Measurements from ENCODE around the gene SLC35F3.

DNA sequence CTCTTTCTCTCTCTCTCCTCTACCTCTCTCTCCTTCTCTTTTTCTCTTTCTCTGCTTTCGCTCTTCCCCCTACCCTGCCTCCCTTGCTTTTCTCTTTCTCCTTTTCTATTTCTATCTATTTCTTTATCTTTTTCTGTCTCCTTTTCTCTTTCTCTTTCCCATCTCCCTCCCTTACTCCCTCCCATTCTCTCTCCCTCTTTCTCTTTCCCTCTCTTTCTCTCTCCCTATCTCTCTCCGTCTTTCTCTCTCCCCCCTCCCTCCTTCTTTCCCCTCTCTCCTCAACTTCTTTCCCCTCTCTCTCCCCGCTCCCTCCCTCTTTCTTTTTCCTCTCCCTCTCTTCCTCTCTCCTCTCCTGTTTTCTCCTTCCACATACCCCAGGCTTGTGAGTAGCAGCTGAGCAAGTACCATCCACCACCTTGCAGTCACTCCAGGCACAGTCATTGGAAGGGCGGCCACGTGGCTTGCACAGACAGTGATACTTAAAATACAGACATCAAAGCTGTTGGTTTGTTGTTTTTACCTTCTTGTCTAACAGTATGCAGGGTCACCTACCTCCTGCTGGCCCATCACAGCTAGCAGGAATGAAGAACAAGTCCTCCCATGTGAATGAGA lies 259.7 kb downstream of the SLC35F3 start:
- TF ChIP-seq, protein P1, sequence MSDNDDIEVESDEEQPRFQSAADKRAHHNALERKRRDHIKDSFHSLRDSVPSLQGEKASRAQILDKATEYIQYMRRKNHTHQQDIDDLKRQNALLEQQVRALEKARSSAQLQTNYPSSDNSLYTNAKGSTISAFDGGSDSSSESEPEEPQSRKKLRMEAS (IDR thresholded peaks at IDR 0.05): no peak
- TF ChIP-seq, protein P2, sequence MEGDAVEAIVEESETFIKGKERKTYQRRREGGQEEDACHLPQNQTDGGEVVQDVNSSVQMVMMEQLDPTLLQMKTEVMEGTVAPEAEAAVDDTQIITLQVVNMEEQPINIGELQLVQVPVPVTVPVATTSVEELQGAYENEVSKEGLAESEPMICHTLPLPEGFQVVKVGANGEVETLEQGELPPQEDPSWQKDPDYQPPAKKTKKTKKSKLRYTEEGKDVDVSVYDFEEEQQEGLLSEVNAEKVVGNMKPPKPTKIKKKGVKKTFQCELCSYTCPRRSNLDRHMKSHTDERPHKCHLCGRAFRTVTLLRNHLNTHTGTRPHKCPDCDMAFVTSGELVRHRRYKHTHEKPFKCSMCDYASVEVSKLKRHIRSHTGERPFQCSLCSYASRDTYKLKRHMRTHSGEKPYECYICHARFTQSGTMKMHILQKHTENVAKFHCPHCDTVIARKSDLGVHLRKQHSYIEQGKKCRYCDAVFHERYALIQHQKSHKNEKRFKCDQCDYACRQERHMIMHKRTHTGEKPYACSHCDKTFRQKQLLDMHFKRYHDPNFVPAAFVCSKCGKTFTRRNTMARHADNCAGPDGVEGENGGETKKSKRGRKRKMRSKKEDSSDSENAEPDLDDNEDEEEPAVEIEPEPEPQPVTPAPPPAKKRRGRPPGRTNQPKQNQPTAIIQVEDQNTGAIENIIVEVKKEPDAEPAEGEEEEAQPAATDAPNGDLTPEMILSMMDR (IDR thresholded peaks at IDR 0.05; ENCODE audit: low read depth, low read length, missing input control): no peak
- TF ChIP-seq REST (IDR thresholded peaks at IDR 0.05) (no peak), RAD21 (IDR thresholded peaks at IDR 0.05) (no peak), FOXA1 (IDR thresholded peaks at IDR 0.05) (no peak), JUND (IDR thresholded peaks at IDR 0.05) (no peak), SP1 (IDR thresholded peaks at IDR 0.05) (no peak), GABPA (IDR thresholded peaks at IDR 0.05 in 1 of 2, conservative IDR thresholded peaks at IDR 0.05 in 1 of 2) (no peak), TAF1 (conservative IDR thresholded peaks at IDR 0.05) (no peak), ATF3 (IDR thresholded peaks at IDR 0.05) (no peak)
- TF ChIP-seq, protein P3, sequence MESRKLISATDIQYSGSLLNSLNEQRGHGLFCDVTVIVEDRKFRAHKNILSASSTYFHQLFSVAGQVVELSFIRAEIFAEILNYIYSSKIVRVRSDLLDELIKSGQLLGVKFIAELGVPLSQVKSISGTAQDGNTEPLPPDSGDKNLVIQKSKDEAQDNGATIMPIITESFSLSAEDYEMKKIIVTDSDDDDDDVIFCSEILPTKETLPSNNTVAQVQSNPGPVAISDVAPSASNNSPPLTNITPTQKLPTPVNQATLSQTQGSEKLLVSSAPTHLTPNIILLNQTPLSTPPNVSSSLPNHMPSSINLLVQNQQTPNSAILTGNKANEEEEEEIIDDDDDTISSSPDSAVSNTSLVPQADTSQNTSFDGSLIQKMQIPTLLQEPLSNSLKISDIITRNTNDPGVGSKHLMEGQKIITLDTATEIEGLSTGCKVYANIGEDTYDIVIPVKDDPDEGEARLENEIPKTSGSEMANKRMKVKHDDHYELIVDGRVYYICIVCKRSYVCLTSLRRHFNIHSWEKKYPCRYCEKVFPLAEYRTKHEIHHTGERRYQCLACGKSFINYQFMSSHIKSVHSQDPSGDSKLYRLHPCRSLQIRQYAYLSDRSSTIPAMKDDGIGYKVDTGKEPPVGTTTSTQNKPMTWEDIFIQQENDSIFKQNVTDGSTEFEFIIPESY (IDR thresholded peaks at IDR 0.05): no peak
